Liver (tissue), 9 donors: Measurements from ENCODE around the gene ATP6AP1. TPM values are rescaled to one million over a fixed set of nuclear protein-coding genes. Genes with fewer than 3 reads are reported as not detected.

Experiments used
- DNase-seq: peaks from one replicate; pipeline ENCODE4 v3.0.0-alpha.2; 2017; ENCODE audit warnings: low spot score
- H3K27ac ChIP-seq, 2 donors: one replicate each; pipeline ENCODE4 v1.7.0; 2013; ENCODE audit warnings: inconsistent platforms in 2 of 2, low read length in 2 of 2, control low read depth in 1 of 2, low read depth in 1 of 2, mild to moderate bottlenecking in 1 of 2
- H3K27me3 ChIP-seq, 4 donors: one replicate each; pipeline versions ENCODE4 v1.6.1 to v1.7.0; 2013; ENCODE audit warnings: low read length in 3 of 4, inconsistent platforms in 1 of 4, mild to moderate bottlenecking in 1 of 4, moderate library complexity in 1 of 4; ENCODE audit not compliant: control insufficient read depth in 4 of 4, insufficient read depth in 4 of 4
- H3K36me3 ChIP-seq, 4 donors: one replicate each; pipeline versions ENCODE4 v1.6.1 to v1.7.0; 2013; ENCODE audit warnings: low read length in 3 of 4, mild to moderate bottlenecking in 3 of 4, low read depth in 1 of 4, moderate library complexity in 1 of 4; ENCODE audit not compliant: control insufficient read depth in 4 of 4, insufficient read depth in 3 of 4
- H3K4me1 ChIP-seq, 4 donors: one replicate each; pipeline versions ENCODE4 v1.6.1 to v1.7.0; 2013; ENCODE audit warnings: low read length in 3 of 4, mild to moderate bottlenecking in 3 of 4, moderate library complexity in 1 of 4; ENCODE audit not compliant: control insufficient read depth in 4 of 4, insufficient read depth in 4 of 4
- H3K4me3 ChIP-seq, 3 donors: one replicate each; pipeline versions ENCODE4 v1.6.1 to v1.7.0; 2013; ENCODE audit warnings: low read length in 3 of 3, control low read depth in 1 of 3, low read depth in 1 of 3, mild to moderate bottlenecking in 1 of 3
- H3K9ac ChIP-seq, 2 donors: one replicate each; pipeline ENCODE4 v1.7.0; 2013; ENCODE audit warnings: low read length in 2 of 2, mild to moderate bottlenecking in 2 of 2, moderate library complexity in 2 of 2, control low read depth in 1 of 2, low read depth in 1 of 2
- H3K9me3 ChIP-seq, 4 donors: one replicate each; pipeline versions ENCODE4 v1.6.1 to v1.7.0; 2013; ENCODE audit warnings: low read length in 3 of 4; ENCODE audit not compliant: control insufficient read depth in 4 of 4
- ATF3 ChIP-seq: IDR thresholded peaks from 2 replicates; pipeline ENCODE4 v1.6.1; 2016; ENCODE audit warnings: antibody characterized with exemption
- CTCF ChIP-seq: fragments of 150-350 bp; IDR thresholded peaks from 2 replicates; pipeline ENCODE4 v1.5.1; 2017; ENCODE audit warnings: improper control_type of control experiment, low read depth, low read length; ENCODE audit not compliant: missing input control
- EGR1 ChIP-seq, 2 donors: IDR thresholded peaks; 2 replicates each; pipeline ENCODE4 v1.6.1; 2016 to 2018; ENCODE audit warnings: antibody characterized with exemption in 2 of 2, low read depth in 2 of 2
- FOXA1 ChIP-seq: IDR thresholded peaks from 2 replicates; pipeline ENCODE4 v1.6.1; 2016; ENCODE audit warnings: antibody characterized with exemption
- FOXA2 ChIP-seq: IDR thresholded peaks from 2 replicates; pipeline ENCODE4 v1.6.1; 2016; ENCODE audit warnings: antibody characterized with exemption
- GABPA ChIP-seq, 2 donors: IDR thresholded peaks in 1 of 2; conservative IDR thresholded peaks in 1 of 2; 2 replicates each; pipeline ENCODE4 v1.6.1; 2016; ENCODE audit warnings: antibody characterized with exemption in 2 of 2, mild to moderate bottlenecking in 1 of 2, moderate library complexity in 1 of 2
- HNF4A ChIP-seq, 2 donors: conservative IDR thresholded peaks; 2 replicates each; pipeline ENCODE4 v1.6.1; 2016; ENCODE audit warnings: antibody characterized with exemption in 2 of 2, mild to moderate bottlenecking in 2 of 2
- HNF4G ChIP-seq: IDR thresholded peaks from 2 replicates; pipeline ENCODE4 v1.6.1; 2016; ENCODE audit warnings: antibody characterized with exemption
- JUND ChIP-seq, 2 donors: IDR thresholded peaks; 2 replicates each; pipeline ENCODE4 v1.6.1; 2016; ENCODE audit warnings: antibody characterized with exemption in 2 of 2
- MAX ChIP-seq: IDR thresholded peaks from 2 replicates; pipeline ENCODE4 v1.6.1; 2016; ENCODE audit warnings: antibody characterized with exemption
- NR2F2 ChIP-seq: IDR thresholded peaks from 2 replicates; pipeline ENCODE4 v1.6.1; 2016; ENCODE audit warnings: antibody characterized with exemption
- RAD21 ChIP-seq, 2 donors: IDR thresholded peaks; 2 replicates each; pipeline ENCODE4 v1.6.1; 2016; ENCODE audit warnings: antibody characterized with exemption in 2 of 2, mild to moderate bottlenecking in 2 of 2
- REST ChIP-seq: IDR thresholded peaks from 2 replicates; pipeline ENCODE4 v1.6.1; 2016; ENCODE audit warnings: antibody characterized with exemption, mild to moderate bottlenecking
- RXRA ChIP-seq, 2 donors: IDR thresholded peaks; 2 replicates each; pipeline ENCODE4 v1.6.1; 2017 to 2018; ENCODE audit warnings: antibody characterized with exemption in 2 of 2, mild to moderate bottlenecking in 1 of 2
- SP1 ChIP-seq: IDR thresholded peaks from 2 replicates; pipeline ENCODE4 v1.6.1; 2018; ENCODE audit warnings: antibody characterized with exemption, mild to moderate bottlenecking
- TAF1 ChIP-seq: conservative IDR thresholded peaks from 2 replicates; pipeline ENCODE4 v1.6.1; 2016; ENCODE audit warnings: antibody characterized with exemption, mild to moderate bottlenecking
- YY1 ChIP-seq: IDR thresholded peaks from 2 replicates; pipeline ENCODE4 v1.6.1; 2016; ENCODE audit warnings: antibody characterized with exemption, mild to moderate bottlenecking
- ZBTB33 ChIP-seq: IDR thresholded peaks from 2 replicates; pipeline ENCODE4 v1.6.1; 2016; ENCODE audit warnings: antibody characterized with exemption
- WGBS: extraction: QIAGEN DNeasy Blood & Tissue Kit; methylation state at CpG from one replicate; pipeline ENCODE4 v1.1.7; 2013; 5-methylcytosine and 5-hydroxymethylcytosine counted together
- polyA plus RNA-seq, 2 donors: library from polyadenylated mRNA; stranded (reverse) in 1 of 2; unstranded in 1 of 2; fragments of 200-250 nt in 1 of 2; fragments of >200 nt in 1 of 2; fragmentation: Nextera tagmentation in 1 of 2; extraction: Ambion mirVana in 1 of 2; gene quantifications; one replicate each; pipeline versions ENCODE4 v1.2.1 to v1.2.3, GENCODE V29; 2013 to 2015
- total RNA-seq, 2 donors: library from RNA; depleted of rRNA; stranded (reverse); fragments of >200 nt; gene quantifications; one replicate each; pipeline ENCODE4 v1.2.3, GENCODE V29; 2014
- donor health status: healthy.
- donor health status: healthy.
- donor health status: healthy.
- donor health status: healthy.
- donor health status: healthy.

ATP6AP1 gene
- total and polyA plus RNA-seq, 4 donors, result 35.2 to 43.3 (median 40.8) TPM

- no peaks in the 10 kb centered on the region for H3K27me3 ChIP-seq
- no peak overlapping the region for H3K27ac ChIP-seq
- no peak for DNase-seq
- H3K4me1 ChIP-seq, result peaks cover 4 to 12% (median 8%) of the 10 kb centered on the region in 4 donors
- H3K36me3 ChIP-seq, result peaks cover 0 to 26% (median 11%) of the 10 kb centered on the region in 4 donors
- H3K9ac ChIP-seq, result no peak overlapping the region
- no peak for TF ChIP-seq RAD21 (IDR thresholded peaks at IDR 0.05)
- TF ChIP-seq RXRA (IDR thresholded peaks at IDR 0.05), result no peak
- TF ChIP-seq ATF3, result no peak
- TF ChIP-seq HNF4A (conservative IDR thresholded peaks at IDR 0.05), result no peak
- TF ChIP-seq HNF4G, result no peak
- TF ChIP-seq GABPA (IDR thresholded peaks at IDR 0.05 in 1 of 2, conservative IDR thresholded peaks at IDR 0.05 in 1 of 2), result no peak
- TF ChIP-seq ZBTB33, result no peak
- no peak for TF ChIP-seq FOXA1
- TF ChIP-seq CTCF, result no peak
- TF ChIP-seq SP1, result no peak
- no peak for TF ChIP-seq JUND (IDR thresholded peaks at IDR 0.05)
- no peak for TF ChIP-seq NR2F2
- TF ChIP-seq REST, result no peak
- TF ChIP-seq TAF1, result no peak
- no peak for TF ChIP-seq EGR1 (IDR thresholded peaks at IDR 0.05; ENCODE audit: low read depth in 2 of 2)
- no peak for TF ChIP-seq YY1
- no peak for TF ChIP-seq MAX
- no peak for TF ChIP-seq FOXA2
- WGBS, result 96% methylated on average over 12 of the region's 12 CpGs
- no peak overlapping the region for H3K4me3 ChIP-seq
- no peaks in the 10 kb centered on the region for H3K9me3 ChIP-seq
These were observed 18.0 kb downstream of the ATP6AP1 start for GRCh38 chrX:154446430-154446829.
